ENCODE data around the gene SPP2.

DNA sequence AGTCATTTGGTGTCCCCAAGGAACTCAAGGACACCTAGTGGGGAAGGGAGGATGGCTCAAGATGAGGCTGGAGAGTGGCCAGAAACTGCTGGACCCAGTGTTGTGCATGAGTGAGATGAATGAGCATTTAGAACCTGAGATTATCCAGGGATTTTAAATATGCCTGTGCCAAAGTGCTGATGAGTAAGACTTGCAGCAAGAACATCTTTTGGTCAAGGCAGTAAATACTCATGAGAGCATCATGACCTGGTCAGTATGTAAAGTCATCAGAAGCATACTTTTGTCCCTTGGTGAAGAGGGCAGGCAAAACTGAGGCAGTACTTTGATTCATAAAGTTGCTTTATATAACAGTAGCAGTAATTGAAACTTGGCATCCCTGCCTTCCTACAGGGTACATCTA, 3.1 kb upstream of the SPP2 start:
- no peak for TF ChIP-seq CTCF (IDR thresholded peaks at IDR 0.05)
- TF ChIP-seq POLR2AphosphoS5 (IDR thresholded peaks at IDR 0.05): no peak
- no peak for TF ChIP-seq POLR2A (IDR thresholded peaks at IDR 0.05)
- TF ChIP-seq EP300 (IDR thresholded peaks at IDR 0.05): no peak

All from stomach (tissue), 4 donors.